Ascending aorta (tissue), 2 donors: Measurements from ENCODE around the gene THAP4. TPM values are rescaled to one million over a fixed set of nuclear protein-coding genes. Genes with fewer than 3 reads are reported as not detected.

Experiments
- DNase-seq, 2 donors: peaks; one replicate each; pipeline ENCODE4 v3.0.0-alpha.2; 2019; ENCODE audit warnings: low spot score in 2 of 2
- H3K27ac ChIP-seq, 2 donors: fragments of 200-600 bp; sonication (generic); one replicate each; pipeline ENCODE4 v1.5.1; 2016 to 2017; ENCODE audit warnings: mild to moderate bottlenecking in 1 of 2
- H3K27me3 ChIP-seq: fragments of 200-600 bp; sonication (generic); one replicate; pipeline ENCODE4 v1.5.1; 2017
- H3K36me3 ChIP-seq, 2 donors: fragments of 200-600 bp; sonication (generic); one replicate each; pipeline ENCODE4 v1.5.1; 2016
- H3K4me1 ChIP-seq, 2 donors: fragments of 200-600 bp; sonication (generic); one replicate each; pipeline ENCODE4 v1.5.1; 2016 to 2017; ENCODE audit warnings: mild to moderate bottlenecking in 1 of 2
- H3K4me3 ChIP-seq, 2 donors: fragments of 200-600 bp; sonication (generic); one replicate each; pipeline ENCODE4 v1.5.1; 2016 to 2017; ENCODE audit warnings: mild to moderate bottlenecking in 1 of 2
- H3K9me3 ChIP-seq, 2 donors: fragments of 200-600 bp; sonication (generic); one replicate each; pipeline ENCODE4 v1.5.1; 2016
- CTCF ChIP-seq, 3 experiments: fragments of 200-600 bp in 2 of 3; fragments of 450-650 bp in 1 of 3; sonication (generic) in 2 of 3; IDR thresholded peaks; one replicate each; pipeline ENCODE4 v1.5.1; 2016 to 2019; ENCODE audit warnings: antibody characterized with exemption in 3 of 3, mild to moderate bottlenecking in 1 of 3, moderate library complexity in 1 of 3
- intact Hi-C: fragments of 100-400 bp; cut with DNase I; formaldehyde crosslinking; loops from one replicate; pipeline ENCODE4 v1.15.1; 2023
- total RNA-seq: library from RNA; depleted of rRNA; stranded (reverse); fragments of >200 nt; gene quantifications from one replicate; pipeline ENCODE4 v1.1.0, GENCODE V29; 2016

THAP4 gene
- total RNA-seq, 1 donor from 2014 or later: 80.8 TPM

GRCh38 chr2:241648453-241648852 is 11.5 kb upstream of the THAP4 start:
- intact Hi-C loops: no loop called here
- H3K4me3 ChIP-seq: no peak overlapping the region
- no peak for TF ChIP-seq CTCF (IDR thresholded peaks at IDR 0.05)

GRCh38 chr2:241645915-241646645 is 9.1 kb upstream of the THAP4 start:
- Histone ChIP-seq H3K36me3 (peaks cover 0 to 12% of the 10 kb centered on the region in 2 donors), H3K9me3 (no peaks in the 10 kb centered on the region), H3K27me3 (no peaks in the 10 kb centered on the region), H3K4me3 (no peak overlapping the region), H3K4me1 (no peaks in the 10 kb centered on the region), H3K27ac (no peak overlapping the region)
- TF ChIP-seq CTCF (IDR thresholded peaks at IDR 0.05): no peak
- intact Hi-C loops: no loop called here
- no peak for DNase-seq

More at GRCh38 chr2:241648453-241648852, 11.5 kb upstream of the THAP4 start:
- Histone ChIP-seq H3K36me3 (peaks cover 18 to 35% of the 10 kb centered on the region in 2 donors), H3K4me1 (no peaks in the 10 kb centered on the region), H3K9me3 (no peaks in the 10 kb centered on the region), H3K27ac (no peak overlapping the region), H3K27me3 (no peaks in the 10 kb centered on the region)
- no peak for DNase-seq

GRCh38 chr2:241645056-241645914 is 8.3 kb upstream of the THAP4 start:
- Histone ChIP-seq H3K27ac (no peak overlapping the region), H3K27me3 (no peaks in the 10 kb centered on the region), H3K36me3 (peaks cover 0 to 12% of the 10 kb centered on the region in 2 donors), H3K4me1 (peaks cover 0 to 6% of the 10 kb centered on the region in 2 donors), H3K4me3 (no peak overlapping the region), H3K9me3 (no peaks in the 10 kb centered on the region)
- intact Hi-C loops: no loop called here
- no peak for DNase-seq
- no peak for TF ChIP-seq CTCF (IDR thresholded peaks at IDR 0.05)

- no peak overlapping the region for H3K4me3 ChIP-seq
- DNase-seq: no peak
- H3K27me3 ChIP-seq: no peaks in the 10 kb centered on the region
- no peak overlapping the region for H3K27ac ChIP-seq
- H3K4me1 ChIP-seq: peaks cover 10 to 23% of the 10 kb centered on the region in 2 donors
- H3K36me3 ChIP-seq: peaks cover 0 to 11% of the 10 kb centered on the region in 2 donors
- intact Hi-C loops: no loop called here
- H3K9me3 ChIP-seq: no peaks in the 10 kb centered on the region
- TF ChIP-seq CTCF (IDR thresholded peaks at IDR 0.05): no peak
Observed at GRCh38 chr2:241641631-241642030, 4.7 kb upstream of the THAP4 start.

GRCh38 chr2:241640165-241640795 is 3.3 kb upstream of the THAP4 start:
- TF ChIP-seq CTCF (IDR thresholded peaks at IDR 0.05): no peak
- peaks cover 0 to 6% of the 10 kb centered on the region in 2 donors for H3K36me3 ChIP-seq
- intact Hi-C loops: no loop called here
- H3K9me3 ChIP-seq: no peaks in the 10 kb centered on the region
- no peaks in the 10 kb centered on the region for H3K27me3 ChIP-seq
- H3K4me3 ChIP-seq: no peak overlapping the region
- DNase-seq: no peak
- peaks cover 15 to 29% of the 10 kb centered on the region in 2 donors for H3K4me1 ChIP-seq
- H3K27ac ChIP-seq: no peak overlapping the region
